SK-N-SH (cell line): ENCODE measurements around the gene ASB3. TPM values are rescaled to one million over a fixed set of nuclear protein-coding genes. Genes with fewer than 3 reads are reported as not detected.

Experiments
- CTCF ChIA-PET: fragments of 300-600, 350-600 bp; formaldehyde crosslinking; extraction: SDS; loops from one replicate; lab custom pipeline; 2021; lab: Yijun Ruan, JAX
- POLR2A ChIA-PET: fragments of 350-600 bp; sonication (Branson Sonifier 250); formaldehyde crosslinking; extraction: SDS; loops from one replicate; lab custom pipeline; 2020; ENCODE audit warnings: antibody characterized with exemption, inconsistent platforms; lab: Yijun Ruan, JAX
- DNase-seq: peaks from one replicate; pipeline ENCODE4 v3.0.0; 2012
- H2AFZ ChIP-seq: fragments of 200-600 bp; sonication (generic); 2 replicates; pipeline ENCODE4 v1.8.1; 2016; ENCODE audit warnings: antibody characterized with exemption, mild to moderate bottlenecking, low read depth
- H3F3A ChIP-seq: fragments of 200-600 bp; sonication (generic); replicated peaks from 2 replicates; pipeline ENCODE3; 2016; ENCODE audit warnings: antibody characterized with exemption, mild to moderate bottlenecking; ENCODE audit not compliant: insufficient read depth
- H3K27ac ChIP-seq, 2 experiments: fragments of 200-500 bp in 1 of 2; fragments of 200-600 bp in 1 of 2; sonication (Bioruptor generic) in 1 of 2; sonication (generic), shearing (Covaris generic) in 1 of 2; 2 replicates each; pipeline versions ENCODE4 v1.5.1 to v1.6.1; 2014 to 2016; ENCODE audit warnings: low read depth in 2 of 2, inconsistent platforms in 1 of 2, low read length in 1 of 2, mild to moderate bottlenecking in 1 of 2, mixed read lengths in 1 of 2
- H3K27me3 ChIP-seq: fragments of 200-600 bp; sonication (generic), shearing (Covaris generic); 2 replicates; pipeline ENCODE4 v1.6.1; 2016; ENCODE audit warnings: mixed run types; ENCODE audit not compliant: insufficient read depth
- H3K36me3 ChIP-seq, 2 experiments: fragments of 200-500 bp in 1 of 2; fragments of 200-600 bp in 1 of 2; sonication (Bioruptor generic) in 1 of 2; sonication (generic) in 1 of 2; replicated peaks in 1 of 2; 2 replicates each; pipeline versions ENCODE3 to v1.5.1; 2014 to 2016; ENCODE audit warnings: low read length in 1 of 2, mild to moderate bottlenecking in 1 of 2; ENCODE audit not compliant: insufficient read depth in 2 of 2, control insufficient read depth in 1 of 2
- H3K4me1 ChIP-seq, 2 experiments: fragments of 200-500 bp in 1 of 2; fragments of 200-600 bp in 1 of 2; sonication (Bioruptor generic) in 1 of 2; sonication (generic), shearing (Covaris generic) in 1 of 2; 2 replicates each; pipeline versions ENCODE4 v1.5.1 to v1.6.1; 2014 to 2016; ENCODE audit warnings: low read depth in 1 of 2, low read length in 1 of 2, mixed run types in 1 of 2; ENCODE audit not compliant: insufficient read depth in 2 of 2, control insufficient read depth in 1 of 2
- H3K4me2 ChIP-seq: fragments of 200-600 bp; sonication (generic), shearing (Covaris generic); 2 replicates; pipeline ENCODE4 v1.6.1; 2017; ENCODE audit warnings: mixed run types
- H3K4me3 ChIP-seq, 2 experiments: fragments of 200-500 bp in 1 of 2; fragments of 200-600 bp in 1 of 2; sonication (Bioruptor generic) in 1 of 2; sonication (generic), shearing (Covaris generic) in 1 of 2; 2 replicates each; pipeline versions ENCODE4 v1.5.1 to v1.8.1; 2014 to 2016; ENCODE audit warnings: low read depth in 2 of 2, inconsistent platforms in 1 of 2, low read length in 1 of 2, mild to moderate bottlenecking in 1 of 2, mixed read lengths in 1 of 2, moderate library complexity in 1 of 2
- H3K79me2 ChIP-seq: fragments of 200-600 bp; sonication (generic); 2 replicates; pipeline ENCODE4 v1.8.1; 2017; ENCODE audit warnings: mild to moderate bottlenecking; ENCODE audit not compliant: insufficient read depth
- H3K9ac ChIP-seq: fragments of 200-600 bp; sonication (generic); 2 replicates; pipeline ENCODE4 v1.6.1; 2017; ENCODE audit warnings: mixed run types
- H3K9me2 ChIP-seq: fragments of 200-600 bp; sonication (generic); 2 replicates; pipeline ENCODE4 v1.6.1; 2017; ENCODE audit warnings: mixed run types
- H3K9me3 ChIP-seq: fragments of 200-600 bp; sonication (generic); 2 replicates; pipeline ENCODE4 v1.6.1; 2017; ENCODE audit warnings: mixed run types, mild to moderate bottlenecking, moderate library complexity
- H4K20me1 ChIP-seq: fragments of 200-600 bp; sonication (generic); 2 replicates; pipeline ENCODE4 v1.6.1; 2017; ENCODE audit warnings: mild to moderate bottlenecking, mixed run types; ENCODE audit not compliant: insufficient read depth
- CTCF ChIP-seq: fragments of 200-600 bp; sonication (generic); IDR thresholded peaks from 2 replicates; pipeline ENCODE4 v1.6.1; 2017; ENCODE audit warnings: antibody characterized with exemption, mild to moderate bottlenecking, moderate library complexity
- ELF1 ChIP-seq: IDR thresholded peaks from 2 replicates; pipeline ENCODE4 v1.4.0; 2012
- EP300 ChIP-seq, 2 experiments: IDR thresholded peaks; 2 replicates each; pipeline versions ENCODE4 v1.4.0 to v1.6.1; 2012; ENCODE audit warnings: borderline replicate concordance in 1 of 2, low read depth in 1 of 2, low read length in 1 of 2
- EZH2phosphoT487 ChIP-seq: fragments of 200-600 bp; sonication (generic); IDR thresholded peaks from 2 replicates; pipeline ENCODE4 v1.6.1; 2017; ENCODE audit warnings: low read depth, mixed run types, mild to moderate bottlenecking, antibody characterized with exemption, moderate library complexity, borderline replicate concordance
- FOXM1 ChIP-seq: IDR thresholded peaks from 2 replicates; pipeline ENCODE4 v1.4.0; 2012; ENCODE audit warnings: low read depth, mild to moderate bottlenecking
- GABPA ChIP-seq: IDR thresholded peaks from 2 replicates; pipeline ENCODE4 v1.4.0; 2012; ENCODE audit warnings: low read depth, mild to moderate bottlenecking
- IRF3 ChIP-seq: fragments of 150-350 bp; IDR thresholded peaks from 2 replicates; pipeline ENCODE4 v1.6.1; 2016; ENCODE audit warnings: mild to moderate bottlenecking, low read depth, low read length
- JUND ChIP-seq: IDR thresholded peaks from 2 replicates; pipeline ENCODE4 v1.4.0; 2012
- MAX ChIP-seq: IDR thresholded peaks from 2 replicates; pipeline ENCODE4 v1.4.0; 2012; ENCODE audit warnings: low read depth
- MEF2A ChIP-seq: IDR thresholded peaks from 2 replicates; pipeline ENCODE4 v1.4.0; 2012; ENCODE audit warnings: low read depth, borderline replicate concordance
- MXI1 ChIP-seq: IDR thresholded peaks from 2 replicates; pipeline ENCODE4 v1.6.1; 2012; ENCODE audit warnings: mild to moderate bottlenecking, low read depth, low read length, improper control_type of control experiment
- NFIC ChIP-seq: IDR thresholded peaks from 2 replicates; pipeline ENCODE4 v1.4.0; 2012; ENCODE audit warnings: borderline replicate concordance
- NRF1 ChIP-seq: IDR thresholded peaks from 2 replicates; pipeline ENCODE4 v1.6.1; 2012; ENCODE audit warnings: low read depth, mild to moderate bottlenecking, low read length
- RAD21 ChIP-seq: IDR thresholded peaks from 2 replicates; pipeline ENCODE4 v1.6.1; 2012; ENCODE audit warnings: mild to moderate bottlenecking, low read length
- REST ChIP-seq: IDR thresholded peaks from 2 replicates; pipeline ENCODE4 v1.6.1; 2012; ENCODE audit warnings: mild to moderate bottlenecking, low read depth, low read length, moderate library complexity
- RFX5 ChIP-seq: IDR thresholded peaks from 2 replicates; pipeline ENCODE4 v1.6.1; 2012; ENCODE audit warnings: mild to moderate bottlenecking, improper control_type of control experiment, low read length
- SIN3A ChIP-seq: IDR thresholded peaks from 2 replicates; pipeline ENCODE4 v1.6.1; 2012; ENCODE audit warnings: low read depth, mild to moderate bottlenecking, low read length, moderate library complexity, borderline replicate concordance
- SMC3 ChIP-seq: IDR thresholded peaks from 2 replicates; pipeline ENCODE4 v1.6.1; 2012; ENCODE audit warnings: low read depth, low read length, improper control_type of control experiment
- TAF1 ChIP-seq: IDR thresholded peaks from 2 replicates; pipeline ENCODE4 v1.6.1; 2012; ENCODE audit warnings: low read depth, mild to moderate bottlenecking, low read length, moderate library complexity, borderline replicate concordance
- USF2 ChIP-seq: fragments of 150-350 bp; IDR thresholded peaks from 2 replicates; pipeline ENCODE4 v1.6.1; 2017; ENCODE audit warnings: antibody characterized with exemption, low read length, low read depth, borderline replicate concordance
- polyA plus RNA-seq, 3 experiments: library from polyadenylated mRNA; depleted of rRNA; stranded (reverse); fragments of >200 nt; gene quantifications; 2 replicates each; pipeline ENCODE4 v1.2.3, GENCODE V29; 2012

ASB3 gene
- polyA plus RNA-seq, 1 of the 3 experiments (the other 2 are of a cell fraction), result 16.2 TPM

GRCh38 chr2:53755121-53755520 is 31.6 kb downstream of the ASB3 start (continued):
- no peak for TF ChIP-seq REST
- TF ChIP-seq CTCF, result no peak
- no peak for TF ChIP-seq MEF2A
- no peak for TF ChIP-seq MXI1
- no peak for TF ChIP-seq JUND
- TF ChIP-seq, all 33 proteins: peak for 0

GRCh38 chr2:53753041-53753440 is 33.7 kb downstream of the ASB3 start:
- CTCF ChIA-PET, result no interaction called here
- H4K20me1 ChIP-seq, result no peaks in the 10 kb centered on the region
- H3K4me2 ChIP-seq, result no peak overlapping the region
- no peaks in the 10 kb centered on the region for H3K27me3 ChIP-seq
- H3K4me3 ChIP-seq, result no peak overlapping the region
- H2AFZ ChIP-seq, result no peak overlapping the region
- no peak overlapping the region for H3K27ac ChIP-seq
- H3K36me3 ChIP-seq, result peaks cover 18 to 27% of the 10 kb centered on the region in 2 experiments
- no peaks in the 10 kb centered on the region for H3K9me2 ChIP-seq
- POLR2A ChIA-PET, result no interaction called here
- no peak for DNase-seq
- H3K9ac ChIP-seq, result no peak overlapping the region
- H3K79me2 ChIP-seq, result peaks cover 2% of the 10 kb centered on the region; the same call in 1 of the 2 replicates
- peaks cover 0 to 5% of the 10 kb centered on the region in 2 experiments; a peak in 1 of 4 replicates for H3K4me1 ChIP-seq
- no peaks in the 10 kb centered on the region for H3K9me3 ChIP-seq
- H3F3A ChIP-seq, result peaks cover 15% of the 10 kb centered on the region
- no peak for TF ChIP-seq MXI1
- no peak for TF ChIP-seq SMC3
- TF ChIP-seq NRF1, result no peak
- no peak for TF ChIP-seq TAF1
- TF ChIP-seq RAD21, result no peak
- TF ChIP-seq SIN3A, result no peak
- no peak for TF ChIP-seq GABPA
- no peak for TF ChIP-seq USF2
- no peak for TF ChIP-seq FOXM1
- no peak for TF ChIP-seq CTCF
- TF ChIP-seq MAX, result no peak
- TF ChIP-seq EZH2phosphoT487, result no peak
- no peak for TF ChIP-seq JUND
- TF ChIP-seq MEF2A, result no peak
- TF ChIP-seq ELF1, result no peak
- TF ChIP-seq RFX5, result no peak
- no peak for TF ChIP-seq EP300 (IDR thresholded peaks at IDR 0.05; ENCODE audit: borderline replicate concordance in 1 of 2, low read depth in 1 of 2, low read length in 1 of 2)
- TF ChIP-seq NFIC, result no peak
- no peak for TF ChIP-seq IRF3
